ENCODE results near the gene LHFPL5.

LHFPL5 gene

GRCh38 chr6:35804996-35805736 is at the start of gene LHFPL5:
Gene LHFPL5, plus strand, starts transcription at chr6:35805352. Its CDS starts 319 bp downstream, at chr6:35805671.
- Histone ChIP-seq H3K4me3 (ENCODE audit: low read depth in 1 of 2, low read length in 2 of 2) (peak within 1 kb of the TSS in 1 of 2 donors; percentile 21), H3K9ac (ENCODE audit: low read depth in 1 of 2, low read length in 2 of 2) (no peak within 1 kb of the TSS), H3K27me3 (ENCODE audit: control insufficient read depth in 1 of 2, insufficient read depth in 2 of 2, low read length in 2 of 2) (peaks cover 6 to 7% of the 10 kb centered on the region in 2 donors), H3K27ac (ENCODE audit: low read depth, low read length) (no peak within 1 kb of the TSS), H3K36me3 (ENCODE audit: control insufficient read depth in 1 of 2, insufficient read depth in 2 of 2, low read length in 2 of 2) (no peaks in the 10 kb centered on the region), H3K4me1 (ENCODE audit: control insufficient read depth in 1 of 2, insufficient read depth in 2 of 2, low read length in 2 of 2) (no peaks in the 10 kb centered on the region), H3K9me3 (ENCODE audit: control insufficient read depth in 1 of 2, low read length in 2 of 2) (no peaks in the 10 kb centered on the region)

DNA sequence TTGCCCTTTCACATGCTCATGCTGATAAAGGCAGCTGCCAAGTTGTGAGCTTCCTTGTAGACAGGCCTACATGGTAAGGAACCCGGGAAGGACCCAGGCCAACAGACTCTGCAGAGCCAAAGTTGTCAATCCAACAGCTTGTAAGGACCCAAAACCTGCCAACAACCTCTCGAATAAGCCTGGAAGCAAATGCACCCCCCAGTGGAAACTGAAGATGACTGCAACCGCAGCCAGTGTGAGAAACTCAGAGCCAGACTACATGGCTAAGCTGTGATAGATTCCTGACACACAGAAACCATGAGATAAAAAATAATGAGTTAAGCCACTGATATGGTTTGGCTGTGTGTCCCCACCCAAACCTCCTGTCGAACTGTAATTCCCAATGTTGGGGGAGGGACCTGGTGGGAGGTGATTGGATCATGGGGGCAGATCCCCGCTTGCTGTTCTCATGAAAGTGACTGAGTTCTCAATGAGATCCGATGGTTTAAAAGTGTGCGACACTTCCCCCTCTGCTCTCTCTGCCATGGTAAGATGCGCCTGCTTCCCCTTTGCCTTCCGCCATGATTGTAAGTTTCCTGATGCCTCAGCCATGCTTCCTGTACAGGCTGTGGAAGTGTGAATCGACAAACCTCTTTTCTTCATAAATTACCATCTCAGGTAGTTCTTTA is 47.6 kb upstream of the LHFPL5 start:
- H3K27me3 ChIP-seq (ENCODE audit: control insufficient read depth in 1 of 2, insufficient read depth in 2 of 2, low read length in 2 of 2): no peaks in the 10 kb centered on the region
- no peaks in the 10 kb centered on the region for H3K9me3 ChIP-seq (ENCODE audit: control insufficient read depth in 1 of 2, low read length in 2 of 2)
- no peak overlapping the region for H3K27ac ChIP-seq (ENCODE audit: low read depth, low read length)
- H3K9ac ChIP-seq (ENCODE audit: low read depth in 1 of 2, low read length in 2 of 2): no peak overlapping the region
- H3K36me3 ChIP-seq (ENCODE audit: control insufficient read depth in 1 of 2, insufficient read depth in 2 of 2, low read length in 2 of 2): no peaks in the 10 kb centered on the region
- no peaks in the 10 kb centered on the region for H3K4me1 ChIP-seq (ENCODE audit: control insufficient read depth in 1 of 2, insufficient read depth in 2 of 2, low read length in 2 of 2)
- no peak overlapping the region for H3K4me3 ChIP-seq (ENCODE audit: low read depth in 1 of 2, low read length in 2 of 2)

GRCh38 chr6:35759426-35759825 is 45.7 kb upstream of the LHFPL5 start:
- Histone ChIP-seq H3K27me3 (ENCODE audit: control insufficient read depth in 1 of 2, insufficient read depth in 2 of 2, low read length in 2 of 2) (peaks cover 7 to 14% of the 10 kb centered on the region in 2 donors), H3K4me3 (ENCODE audit: low read depth in 1 of 2, low read length in 2 of 2) (no peak overlapping the region), H3K9me3 (ENCODE audit: control insufficient read depth in 1 of 2, low read length in 2 of 2) (no peaks in the 10 kb centered on the region), H3K9ac (ENCODE audit: low read depth in 1 of 2, low read length in 2 of 2) (no peak overlapping the region), H3K4me1 (ENCODE audit: control insufficient read depth in 1 of 2, insufficient read depth in 2 of 2, low read length in 2 of 2) (no peaks in the 10 kb centered on the region), H3K27ac (ENCODE audit: low read depth, low read length) (no peak overlapping the region), H3K36me3 (ENCODE audit: control insufficient read depth in 1 of 2, insufficient read depth in 2 of 2, low read length in 2 of 2) (no peaks in the 10 kb centered on the region)

- no peaks in the 10 kb centered on the region for H3K36me3 ChIP-seq (ENCODE audit: control insufficient read depth in 1 of 2, insufficient read depth in 2 of 2, low read length in 2 of 2)
- H3K27ac ChIP-seq (ENCODE audit: low read depth, low read length): no peak overlapping the region
- peaks cover 7 to 17% of the 10 kb centered on the region in 2 donors for H3K27me3 ChIP-seq (ENCODE audit: control insufficient read depth in 1 of 2, insufficient read depth in 2 of 2, low read length in 2 of 2)
- no peaks in the 10 kb centered on the region for H3K4me1 ChIP-seq (ENCODE audit: control insufficient read depth in 1 of 2, insufficient read depth in 2 of 2, low read length in 2 of 2)
- H3K9ac ChIP-seq (ENCODE audit: low read depth in 1 of 2, low read length in 2 of 2): no peak overlapping the region
- H3K9me3 ChIP-seq (ENCODE audit: control insufficient read depth in 1 of 2, low read length in 2 of 2): no peaks in the 10 kb centered on the region
- no peak overlapping the region for H3K4me3 ChIP-seq (ENCODE audit: low read depth in 1 of 2, low read length in 2 of 2)
Measured at GRCh38 chr6:35765739-35766138, 39.4 kb upstream of the LHFPL5 start.

DNA sequence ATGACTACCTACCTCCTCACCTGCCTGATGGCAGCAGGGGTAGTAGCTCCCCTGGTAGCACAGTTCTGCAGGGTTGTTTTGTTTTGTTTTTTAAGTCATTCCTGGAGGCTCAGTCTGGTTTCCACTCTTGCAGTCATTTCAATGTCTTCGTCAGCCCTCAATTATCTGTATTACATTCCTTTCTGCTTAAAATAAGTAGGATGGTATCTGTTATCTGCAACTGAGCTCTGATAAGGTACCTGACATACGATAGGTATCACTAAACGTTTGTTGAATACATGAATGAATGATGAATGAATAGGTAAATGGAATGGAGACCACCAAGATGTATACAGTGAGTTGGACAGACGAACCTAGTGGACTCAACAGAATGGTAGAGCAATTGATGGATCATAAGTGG is 35.9 kb upstream of the LHFPL5 start:
- Histone ChIP-seq H3K27ac (ENCODE audit: low read depth, low read length) (no peak overlapping the region), H3K9me3 (ENCODE audit: control insufficient read depth in 1 of 2, low read length in 2 of 2) (no peaks in the 10 kb centered on the region), H3K4me1 (ENCODE audit: control insufficient read depth in 1 of 2, insufficient read depth in 2 of 2, low read length in 2 of 2) (no peaks in the 10 kb centered on the region), H3K4me3 (ENCODE audit: low read depth in 1 of 2, low read length in 2 of 2) (no peak overlapping the region), H3K36me3 (ENCODE audit: control insufficient read depth in 1 of 2, insufficient read depth in 2 of 2, low read length in 2 of 2) (no peaks in the 10 kb centered on the region), H3K27me3 (ENCODE audit: control insufficient read depth in 1 of 2, insufficient read depth in 2 of 2, low read length in 2 of 2) (peaks cover 3 to 8% of the 10 kb centered on the region in 2 donors), H3K9ac (ENCODE audit: low read depth in 1 of 2, low read length in 2 of 2) (no peak overlapping the region)

DNA sequence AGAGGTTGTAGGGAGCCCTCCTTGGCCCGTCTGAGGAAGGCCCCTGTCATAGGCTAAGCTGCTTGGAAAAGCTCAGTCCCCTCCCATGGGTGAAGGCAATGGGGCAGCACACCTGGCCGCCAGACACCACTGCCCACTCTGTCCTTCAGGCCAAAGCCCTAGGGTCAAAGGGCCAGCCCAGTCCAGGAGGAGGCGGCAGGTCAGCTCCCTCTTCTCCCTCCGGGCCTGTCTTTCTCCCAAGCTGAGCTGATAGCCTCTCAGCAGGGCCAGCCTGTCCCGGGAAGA is 33.9 kb upstream of the LHFPL5 start:
- Histone ChIP-seq H3K27me3 (ENCODE audit: control insufficient read depth in 1 of 2, insufficient read depth in 2 of 2, low read length in 2 of 2) (peaks cover 3 to 12% of the 10 kb centered on the region in 2 donors), H3K9ac (ENCODE audit: low read depth in 1 of 2, low read length in 2 of 2) (no peak overlapping the region), H3K36me3 (ENCODE audit: control insufficient read depth in 1 of 2, insufficient read depth in 2 of 2, low read length in 2 of 2) (no peaks in the 10 kb centered on the region)

GRCh38 chr6:35774116-35774794 is 30.9 kb upstream of the LHFPL5 start:
- Histone ChIP-seq H3K36me3 (ENCODE audit: control insufficient read depth in 1 of 2, insufficient read depth in 2 of 2, low read length in 2 of 2) (no peaks in the 10 kb centered on the region), H3K4me1 (ENCODE audit: control insufficient read depth in 1 of 2, insufficient read depth in 2 of 2, low read length in 2 of 2) (no peaks in the 10 kb centered on the region), H3K4me3 (ENCODE audit: low read depth in 1 of 2, low read length in 2 of 2) (no peak overlapping the region), H3K27ac (ENCODE audit: low read depth, low read length) (no peak overlapping the region), H3K9me3 (ENCODE audit: control insufficient read depth in 1 of 2, low read length in 2 of 2) (no peaks in the 10 kb centered on the region), H3K27me3 (ENCODE audit: control insufficient read depth in 1 of 2, insufficient read depth in 2 of 2, low read length in 2 of 2) (peaks cover 3 to 22% of the 10 kb centered on the region in 2 donors), H3K9ac (ENCODE audit: low read depth in 1 of 2, low read length in 2 of 2) (no peak overlapping the region)

More for the DNA sequence above, 33.9 kb upstream of the LHFPL5 start:
- Histone ChIP-seq H3K27ac (ENCODE audit: low read depth, low read length) (no peak overlapping the region), H3K9me3 (ENCODE audit: control insufficient read depth in 1 of 2, low read length in 2 of 2) (no peaks in the 10 kb centered on the region), H3K4me1 (ENCODE audit: control insufficient read depth in 1 of 2, insufficient read depth in 2 of 2, low read length in 2 of 2) (no peaks in the 10 kb centered on the region), H3K4me3 (ENCODE audit: low read depth in 1 of 2, low read length in 2 of 2) (no peak overlapping the region)

DNA sequence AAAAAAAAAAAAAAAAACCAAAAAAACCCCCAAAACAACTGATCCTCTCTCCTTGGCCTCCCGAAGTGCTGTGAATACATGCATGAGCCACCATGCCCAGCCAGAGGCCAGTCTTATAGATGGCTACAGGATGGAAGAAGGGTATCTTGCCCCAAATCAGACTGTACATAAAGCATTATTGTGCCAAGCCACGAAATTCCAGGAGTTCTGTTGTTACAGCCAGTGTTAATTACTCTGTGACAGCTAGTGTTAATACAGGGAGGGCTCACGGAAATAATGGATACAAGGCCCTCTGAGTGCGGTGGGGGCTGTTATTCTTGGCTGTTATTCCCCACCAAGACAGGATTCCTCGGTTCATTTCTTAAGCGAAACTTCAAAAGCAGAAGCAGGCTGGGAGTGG is 30.1 kb upstream of the LHFPL5 start:
- H3K9me3 ChIP-seq (ENCODE audit: control insufficient read depth in 1 of 2, low read length in 2 of 2): no peaks in the 10 kb centered on the region
- peaks cover 3 to 22% of the 10 kb centered on the region in 2 donors for H3K27me3 ChIP-seq (ENCODE audit: control insufficient read depth in 1 of 2, insufficient read depth in 2 of 2, low read length in 2 of 2)
- H3K36me3 ChIP-seq (ENCODE audit: control insufficient read depth in 1 of 2, insufficient read depth in 2 of 2, low read length in 2 of 2): no peaks in the 10 kb centered on the region
- H3K27ac ChIP-seq (ENCODE audit: low read depth, low read length): no peak overlapping the region
- no peak overlapping the region for H3K9ac ChIP-seq (ENCODE audit: low read depth in 1 of 2, low read length in 2 of 2)
- no peaks in the 10 kb centered on the region for H3K4me1 ChIP-seq (ENCODE audit: control insufficient read depth in 1 of 2, insufficient read depth in 2 of 2, low read length in 2 of 2)
- no peak overlapping the region for H3K4me3 ChIP-seq (ENCODE audit: low read depth in 1 of 2, low read length in 2 of 2)

DNA sequence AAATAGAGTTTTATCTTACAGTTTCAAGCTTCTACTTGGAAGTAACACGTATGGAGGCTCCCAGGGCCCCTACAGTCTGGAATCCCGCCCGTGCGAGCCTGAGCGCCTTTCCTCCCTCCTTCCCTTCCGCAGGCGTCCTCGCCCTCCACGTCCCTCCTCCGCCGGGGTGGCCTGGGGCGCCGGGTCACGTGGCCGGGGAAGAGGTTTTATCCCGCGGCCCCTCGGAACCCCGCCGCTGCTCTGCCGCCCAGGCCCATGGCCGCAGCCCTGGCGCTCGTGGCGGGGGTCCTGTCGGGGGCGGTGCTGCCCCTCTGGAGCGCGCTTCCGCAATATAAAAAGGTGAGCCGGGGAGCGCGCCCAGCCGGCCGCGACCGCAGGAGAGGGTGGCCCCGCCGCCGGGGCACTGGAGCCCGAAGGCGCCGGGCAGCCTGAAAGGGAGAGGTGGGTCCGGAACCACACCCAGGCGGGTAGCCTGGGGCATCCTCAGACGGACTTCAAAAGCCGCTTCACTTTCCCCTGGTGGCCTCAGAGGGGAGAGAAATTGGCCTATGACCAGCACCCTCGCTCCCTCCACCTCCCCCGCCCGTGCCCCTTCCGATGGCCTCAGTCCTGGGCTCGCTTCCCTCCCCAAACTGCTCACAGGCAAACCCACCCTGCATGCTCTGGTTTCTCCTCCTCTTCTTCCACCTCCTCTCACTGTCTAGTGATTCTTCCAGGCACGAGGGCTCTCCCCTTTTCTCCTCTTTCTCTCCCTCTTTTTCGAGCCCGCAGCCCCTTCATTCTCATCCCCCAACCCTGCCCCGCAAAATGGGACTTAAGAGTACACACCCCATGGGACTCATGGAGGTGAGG is 28.6 kb upstream of the LHFPL5 start, which contains the start of gene CLPSL2:
Gene CLPSL2 (plus strand): TSS at position 235 of the 852 bp plus-strand sequence. CDS start 21 bp downstream, at position 256.
- H3K4me3 ChIP-seq (ENCODE audit: low read depth in 1 of 2, low read length in 2 of 2): peak within 1 kb of the TSS; percentile 40 to 54
- H3K27me3 ChIP-seq (ENCODE audit: control insufficient read depth in 1 of 2, insufficient read depth in 2 of 2, low read length in 2 of 2): peaks cover 0 to 22% of the 10 kb centered on the region in 2 donors

More for the DNA sequence above, 28.6 kb upstream of the LHFPL5 start, which contains the start of gene CLPSL2:
- Histone ChIP-seq H3K9ac (ENCODE audit: low read depth in 1 of 2, low read length in 2 of 2) (no peak within 1 kb of the TSS), H3K4me1 (ENCODE audit: control insufficient read depth in 1 of 2, insufficient read depth in 2 of 2, low read length in 2 of 2) (no peaks in the 10 kb centered on the region), H3K27ac (ENCODE audit: low read depth, low read length) (no peak within 1 kb of the TSS), H3K9me3 (ENCODE audit: control insufficient read depth in 1 of 2, low read length in 2 of 2) (no peaks in the 10 kb centered on the region), H3K36me3 (ENCODE audit: control insufficient read depth in 1 of 2, insufficient read depth in 2 of 2, low read length in 2 of 2) (no peaks in the 10 kb centered on the region)
